Glutamatergic neuron (in vitro differentiated cells): ENCODE measurements around the gene KLHL24. TPM values are rescaled to one million over a fixed set of nuclear protein-coding genes. Genes with fewer than 3 reads are reported as not detected.
"Not testable (repeated sequence)": the region's sequence is repeated elsewhere in the genome, so short reads cannot be mapped to it uniquely, and the experiment has no call there.

Experiments used
- DNase-seq: peaks from one replicate; pipeline ENCODE4 v3.0.0; 2022
- H3K27ac Mint-ChIP-seq: one replicate; pipeline ENCODE4 v1.8.0; 2020; ENCODE audit warnings: mild to moderate bottlenecking, mixed read lengths, inconsistent platforms; ENCODE audit not compliant: unreplicated experiment
- H3K27me3 Mint-ChIP-seq: one replicate; pipeline ENCODE4 v1.8.0; 2020; ENCODE audit warnings: mild to moderate bottlenecking, moderate library complexity, mixed read lengths, inconsistent platforms; ENCODE audit not compliant: unreplicated experiment
- H3K36me3 Mint-ChIP-seq: one replicate; pipeline ENCODE4 v1.8.0; 2020; ENCODE audit warnings: mild to moderate bottlenecking, mixed read lengths, inconsistent platforms; ENCODE audit not compliant: unreplicated experiment
- H3K4me1 Mint-ChIP-seq: one replicate; pipeline ENCODE4 v1.8.0; 2020; ENCODE audit warnings: mild to moderate bottlenecking, low read depth, mixed read lengths, inconsistent platforms; ENCODE audit not compliant: unreplicated experiment
- H3K4me3 Mint-ChIP-seq: one replicate; pipeline ENCODE4 v1.8.0; 2020; ENCODE audit warnings: mild to moderate bottlenecking, mixed read lengths, inconsistent platforms; ENCODE audit not compliant: unreplicated experiment
- H3K9me3 Mint-ChIP-seq: one replicate; pipeline ENCODE4 v1.8.0; 2020; ENCODE audit warnings: mild to moderate bottlenecking, moderate library complexity, mixed read lengths, inconsistent platforms; ENCODE audit not compliant: unreplicated experiment
- total RNA-seq: library from RNA; stranded (reverse); fragmentation: NEBNext Ultra II Directional; extraction: Animal tissue kit (Norgen Biotek cat#: 25700); gene quantifications from one replicate; pipeline ENCODE4 v1.2.1, GENCODE V29; 2021; ENCODE audit not compliant: unreplicated experiment
- TF ChIP-seq, protein P1 (sequence below): fragments of 200-600 bp; sonication (generic); IDR thresholded peaks from one replicate; pipeline ENCODE4 v1.5.0; 2021; ENCODE audit not compliant: partially characterized antibody, unreplicated experiment

Gene KLHL24
- total RNA-seq, 1 donor from 2014 or later: 152 TPM

GRCh38 chr3:183699238-183699947, 64.0 kb downstream of the KLHL24 start:
- H3K9me3 Mint-ChIP-seq: peaks cover 6% of the 10 kb centered on the region
- peak overlapping the region; percentile 91 for H3K27ac Mint-ChIP-seq
- TF ChIP-seq, protein P1, sequence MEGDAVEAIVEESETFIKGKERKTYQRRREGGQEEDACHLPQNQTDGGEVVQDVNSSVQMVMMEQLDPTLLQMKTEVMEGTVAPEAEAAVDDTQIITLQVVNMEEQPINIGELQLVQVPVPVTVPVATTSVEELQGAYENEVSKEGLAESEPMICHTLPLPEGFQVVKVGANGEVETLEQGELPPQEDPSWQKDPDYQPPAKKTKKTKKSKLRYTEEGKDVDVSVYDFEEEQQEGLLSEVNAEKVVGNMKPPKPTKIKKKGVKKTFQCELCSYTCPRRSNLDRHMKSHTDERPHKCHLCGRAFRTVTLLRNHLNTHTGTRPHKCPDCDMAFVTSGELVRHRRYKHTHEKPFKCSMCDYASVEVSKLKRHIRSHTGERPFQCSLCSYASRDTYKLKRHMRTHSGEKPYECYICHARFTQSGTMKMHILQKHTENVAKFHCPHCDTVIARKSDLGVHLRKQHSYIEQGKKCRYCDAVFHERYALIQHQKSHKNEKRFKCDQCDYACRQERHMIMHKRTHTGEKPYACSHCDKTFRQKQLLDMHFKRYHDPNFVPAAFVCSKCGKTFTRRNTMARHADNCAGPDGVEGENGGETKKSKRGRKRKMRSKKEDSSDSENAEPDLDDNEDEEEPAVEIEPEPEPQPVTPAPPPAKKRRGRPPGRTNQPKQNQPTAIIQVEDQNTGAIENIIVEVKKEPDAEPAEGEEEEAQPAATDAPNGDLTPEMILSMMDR: no peak

DNA sequence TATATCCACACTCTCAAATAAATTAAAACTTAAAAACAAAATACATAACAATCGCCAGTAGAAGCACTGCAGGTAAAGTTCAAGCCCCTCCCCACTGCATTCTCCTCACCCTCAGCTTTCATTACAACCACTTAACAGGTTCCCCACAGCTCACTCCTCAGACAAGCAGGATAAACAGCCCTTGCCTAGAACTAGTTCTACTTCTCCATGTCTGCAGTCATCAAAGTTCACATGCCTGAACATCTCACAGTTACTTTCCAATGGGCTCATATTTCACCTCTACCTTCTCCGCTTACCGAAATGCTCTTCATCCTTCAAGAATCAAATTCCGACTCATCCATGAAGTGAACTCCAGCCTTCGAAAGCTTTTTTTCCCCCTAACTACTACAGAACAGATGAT, 66.3 kb downstream of the KLHL24 start:
- DNase-seq: no peak
- H3K4me1 Mint-ChIP-seq: peaks cover 20% of the 10 kb centered on the region
- peak overlapping the region; percentile 50 for H3K4me3 Mint-ChIP-seq
- no peaks in the 10 kb centered on the region for H3K36me3 Mint-ChIP-seq
- TF ChIP-seq, protein P1: no peak
- no peak overlapping the region for H3K27ac Mint-ChIP-seq
- H3K27me3 Mint-ChIP-seq: peaks cover 1% of the 10 kb centered on the region
- peaks cover 6% of the 10 kb centered on the region for H3K9me3 Mint-ChIP-seq

More at GRCh38 chr3:183699238-183699947, 64.0 kb downstream of the KLHL24 start:
- Mint-ChIP-seq H3K27me3 (peaks cover 1% of the 10 kb centered on the region), H3K4me3 (peak overlapping the region; percentile 95), H3K4me1 (peaks cover 20% of the 10 kb centered on the region), H3K36me3 (no peaks in the 10 kb centered on the region)
- DNase-seq: no peak

- H3K36me3 Mint-ChIP-seq, DNase-seq, H3K4me3 Mint-ChIP-seq, H3K9me3 Mint-ChIP-seq, H3K27me3 Mint-ChIP-seq, H3K27ac Mint-ChIP-seq: not testable (repeated sequence)
- H3K4me1 Mint-ChIP-seq: peaks cover 19% of the 10 kb centered on the region
Measured at GRCh38 chr3:183703892-183704291, 68.5 kb downstream of the KLHL24 start.

GRCh38 chr3:183710231-183710630, 74.8 kb downstream of the KLHL24 start:
- TF ChIP-seq, protein P1: no peak
- peak overlapping the region; percentile 57 for H3K27ac Mint-ChIP-seq
- H3K4me3 Mint-ChIP-seq: no peak overlapping the region
- H3K36me3 Mint-ChIP-seq: no peaks in the 10 kb centered on the region
- H3K4me1 Mint-ChIP-seq: peaks cover 5% of the 10 kb centered on the region
- H3K9me3 Mint-ChIP-seq: no peaks in the 10 kb centered on the region
- no peak for DNase-seq
- no peaks in the 10 kb centered on the region for H3K27me3 Mint-ChIP-seq

DNA sequence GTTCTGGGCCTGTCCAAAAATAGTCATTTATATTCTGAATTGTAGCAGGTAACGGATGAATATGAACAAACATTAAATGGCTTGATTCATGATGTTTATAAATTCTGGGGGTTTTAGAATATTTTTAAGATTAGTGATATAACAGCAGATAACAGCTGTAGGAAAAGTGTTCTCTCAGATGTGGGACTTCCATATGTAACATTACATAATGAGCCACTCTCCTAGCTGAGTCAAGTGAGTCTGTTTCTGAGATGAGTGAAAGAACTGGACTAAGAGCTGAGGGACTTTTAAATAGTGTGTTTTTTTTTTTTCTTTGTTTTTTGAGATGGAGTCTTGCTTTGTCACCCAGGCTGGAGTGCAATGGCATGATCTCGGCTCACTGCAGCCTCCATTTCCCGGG, 76.1 kb downstream of the KLHL24 start:
- Mint-ChIP-seq H3K4me1 (peaks cover 5% of the 10 kb centered on the region), H3K4me3 (no peak overlapping the region), H3K36me3 (no peaks in the 10 kb centered on the region), H3K27me3 (no peaks in the 10 kb centered on the region), H3K9me3 (no peaks in the 10 kb centered on the region), H3K27ac (no peak overlapping the region)
- TF ChIP-seq, protein P1: no peak
- no peak for DNase-seq
